GM12878 (cell line): ENCODE results near the gene SLC15A3.

Source experiments
- HDAC2 ChIP-seq: fragments of 200-600 bp; sonication (generic); IDR thresholded peaks from 2 replicates; pipeline ENCODE4 v1.6.1; 2017
- MEF2B ChIP-seq: fragments of 450-650 bp; IDR thresholded peaks from 2 replicates; pipeline ENCODE4 v1.6.1; 2018; ENCODE audit warnings: mild to moderate bottlenecking, moderate library complexity; ENCODE audit not compliant: partially characterized antibody, poor library complexity, severe bottlenecking
- ZNF384 ChIP-seq: IDR thresholded peaks from 2 replicates; pipeline ENCODE4 v1.6.1; 2012; ENCODE audit warnings: low read depth, mild to moderate bottlenecking, low read length, improper control_type of control experiment, borderline replicate concordance
- TF ChIP-seq, protein P1 (sequence below), 3 experiments: IDR thresholded peaks in 2 of 3; conservative IDR thresholded peaks in 1 of 3; 2 replicates each; pipeline ENCODE4 v1.5.1; 2011; ENCODE audit warnings: low read depth in 3 of 3, low read length in 3 of 3, mild to moderate bottlenecking in 3 of 3, control low read depth in 2 of 3, moderate library complexity in 2 of 3, inconsistent platforms in 1 of 3, mixed read lengths in 1 of 3; ENCODE audit not compliant: control insufficient read depth in 2 of 3, insufficient read depth in 1 of 3; ENCODE audit errors: extremely low read depth in 1 of 3

DNA sequence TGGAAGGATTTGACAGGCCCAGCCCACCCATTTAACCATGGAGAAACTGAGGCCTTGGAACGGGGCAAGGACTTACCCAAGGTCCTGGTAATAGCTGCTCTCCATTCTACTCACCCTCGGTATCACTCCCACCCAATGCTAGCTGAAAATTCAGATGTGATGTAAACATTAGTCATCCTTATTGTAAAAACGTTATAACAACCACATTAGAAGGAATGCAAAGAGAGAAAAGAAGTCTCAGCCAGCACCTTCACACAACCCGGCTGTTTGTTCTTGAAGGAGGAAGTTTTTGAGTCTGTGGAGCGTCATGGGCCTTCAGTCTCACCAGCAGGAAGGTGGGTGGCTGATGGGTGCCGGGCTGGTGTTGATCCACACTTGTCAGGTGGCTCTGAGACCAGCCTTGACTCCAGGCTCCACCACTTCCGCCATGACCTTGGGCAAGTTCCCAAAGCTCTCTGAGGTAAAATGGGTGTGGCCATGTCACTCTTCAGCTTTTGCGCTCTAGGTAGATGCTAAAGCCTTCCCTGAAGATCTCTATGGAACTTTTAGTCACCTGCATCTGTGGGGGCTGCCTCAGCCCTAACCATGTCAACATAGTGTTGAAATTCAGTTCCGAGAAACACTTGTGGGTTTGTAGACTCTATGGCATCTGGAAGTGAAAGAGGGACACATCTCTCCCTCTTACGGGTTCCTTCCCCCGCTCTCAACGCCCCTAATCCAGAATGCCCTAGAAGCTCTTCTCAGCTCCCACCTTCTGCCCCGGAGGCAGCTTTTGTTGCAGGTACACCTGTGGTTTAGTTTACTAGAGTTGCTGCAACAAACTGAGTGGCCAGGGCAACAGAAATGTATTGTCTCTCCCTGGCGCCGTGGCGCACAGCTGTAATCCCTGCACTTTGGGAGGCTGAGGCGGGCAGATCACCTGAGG, 34.3 kb upstream of the SLC15A3 start:
- no peak for TF ChIP-seq ZNF384
- no peak for TF ChIP-seq HDAC2
- no peak for TF ChIP-seq MEF2B
- TF ChIP-seq, protein P1, sequence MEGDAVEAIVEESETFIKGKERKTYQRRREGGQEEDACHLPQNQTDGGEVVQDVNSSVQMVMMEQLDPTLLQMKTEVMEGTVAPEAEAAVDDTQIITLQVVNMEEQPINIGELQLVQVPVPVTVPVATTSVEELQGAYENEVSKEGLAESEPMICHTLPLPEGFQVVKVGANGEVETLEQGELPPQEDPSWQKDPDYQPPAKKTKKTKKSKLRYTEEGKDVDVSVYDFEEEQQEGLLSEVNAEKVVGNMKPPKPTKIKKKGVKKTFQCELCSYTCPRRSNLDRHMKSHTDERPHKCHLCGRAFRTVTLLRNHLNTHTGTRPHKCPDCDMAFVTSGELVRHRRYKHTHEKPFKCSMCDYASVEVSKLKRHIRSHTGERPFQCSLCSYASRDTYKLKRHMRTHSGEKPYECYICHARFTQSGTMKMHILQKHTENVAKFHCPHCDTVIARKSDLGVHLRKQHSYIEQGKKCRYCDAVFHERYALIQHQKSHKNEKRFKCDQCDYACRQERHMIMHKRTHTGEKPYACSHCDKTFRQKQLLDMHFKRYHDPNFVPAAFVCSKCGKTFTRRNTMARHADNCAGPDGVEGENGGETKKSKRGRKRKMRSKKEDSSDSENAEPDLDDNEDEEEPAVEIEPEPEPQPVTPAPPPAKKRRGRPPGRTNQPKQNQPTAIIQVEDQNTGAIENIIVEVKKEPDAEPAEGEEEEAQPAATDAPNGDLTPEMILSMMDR (IDR thresholded peaks at IDR 0.05 in 2 of 3, conservative IDR thresholded peaks at IDR 0.05 in 1 of 3; ENCODE audit: control insufficient read depth in 2 of 3, extremely low read depth in 1 of 3, insufficient read depth in 1 of 3, low read depth in 3 of 3, low read length in 3 of 3) = no peak
